Mucosa of descending colon (tissue), 3 donors: ENCODE measurements around the gene SLC25A48. TPM values are rescaled to one million over a fixed set of nuclear protein-coding genes. Genes with fewer than 3 reads are reported as not detected.

ENCODE experiments used
- ATAC-seq: fragments of 200-7000 bp; cut with Tn5 transposase; one replicate; pipeline ENCODE4 v1.9.1; 2020; ENCODE audit warnings: mild to moderate bottlenecking, moderate library complexity
- DNase-seq, 3 donors: peaks; one replicate each; pipeline ENCODE4 v3.0.0-alpha.2; 2020
- H3K36me3 ChIP-seq: fragments of 200-600 bp; one replicate; pipeline ENCODE4 v1.8.0; 2021; ENCODE audit warnings: low read depth, mild to moderate bottlenecking
- H3K4me1 ChIP-seq: fragments of 200-600 bp; one replicate; pipeline ENCODE4 v1.8.0; 2021; ENCODE audit warnings: low read depth, mild to moderate bottlenecking
- H3K4me3 ChIP-seq: fragments of 200-600 bp; one replicate; pipeline ENCODE4 v1.8.0; 2021; ENCODE audit warnings: mild to moderate bottlenecking
- H3K9me3 ChIP-seq: fragments of 200-600 bp; one replicate; pipeline ENCODE4 v1.8.0; 2021; ENCODE audit warnings: mild to moderate bottlenecking
- intact Hi-C, 2 donors: fragments of 100-400 bp; cut with DNase I in 1 of 2; cut with micrococcal nuclease in 1 of 2; formaldehyde crosslinking; loops; one replicate each; pipeline versions ENCODE4 v1.11.0 to v1.11.1; 2022; cut with DNase I, micrococcal nuclease
- total RNA-seq, 3 donors: library from RNA; stranded (reverse); fragmentation: NEBNext Ultra II Directional in 2 of 3; extraction: Animal tissue kit (Norgen Biotek cat#: 25700) in 2 of 3; gene quantifications; one replicate each; pipeline versions ENCODE4 v1.2.1 to v1.2.4, GENCODE V29; 2021 to 2023
- TF ChIP-seq, protein P1 (sequence below): fragments of 200-600 bp; IDR thresholded peaks from one replicate; pipeline ENCODE4 v1.8.0; 2022; ENCODE audit warnings: antibody characterized with exemption, mild to moderate bottlenecking
- donor health status: DM: no; HTN: no; CAD: no; lungs with moderate emphysema.
- donor health status: DM: no; HTN: no; CAD: no.
- donor health status: DM: no; HTN: yes; CAD: no.

The SLC25A48 gene
- total RNA-seq, 3 donors from 2014 or later: 2.2 to 4.5 (median 3.3) TPM

DNA sequence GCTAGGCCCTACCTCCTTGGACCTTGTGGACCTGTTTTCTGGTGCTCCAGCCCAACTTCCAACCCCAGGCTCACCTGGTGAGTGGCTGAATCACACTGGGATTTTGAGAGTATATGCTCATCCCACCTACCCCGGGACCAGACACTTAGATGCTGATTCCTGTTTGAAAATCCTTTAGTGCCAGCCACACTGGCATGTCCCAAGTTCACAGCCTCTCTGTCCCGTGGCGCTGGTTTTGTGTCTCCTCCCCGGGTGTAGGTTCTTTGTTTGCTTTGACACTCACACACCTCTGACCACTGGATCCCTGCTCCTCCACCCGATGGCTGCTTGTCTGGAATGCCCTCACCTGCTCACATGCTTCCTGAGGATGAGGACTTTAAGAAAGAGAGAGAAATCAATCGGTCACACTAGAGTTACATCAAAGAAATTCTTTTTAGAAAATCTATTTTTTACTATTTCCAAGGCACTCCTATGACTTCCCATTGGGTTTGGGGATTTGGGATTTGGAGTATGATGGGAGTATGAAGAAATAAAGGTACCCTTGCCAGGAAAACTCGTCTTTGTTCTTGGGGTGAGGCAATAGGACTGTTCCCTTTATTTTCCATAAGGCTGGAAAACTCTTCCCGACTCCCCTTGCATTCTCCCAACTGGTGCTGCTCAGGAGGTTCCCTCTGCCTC, 7.3 kb upstream of the SLC25A48 start:
- Histone ChIP-seq H3K36me3 (no peaks in the 10 kb centered on the region), H3K4me1 (no peaks in the 10 kb centered on the region), H3K4me3 (no peak overlapping the region), H3K9me3 (no peaks in the 10 kb centered on the region)
- DNase-seq (no peak), ATAC-seq (no peak)
- TF ChIP-seq, protein P1, sequence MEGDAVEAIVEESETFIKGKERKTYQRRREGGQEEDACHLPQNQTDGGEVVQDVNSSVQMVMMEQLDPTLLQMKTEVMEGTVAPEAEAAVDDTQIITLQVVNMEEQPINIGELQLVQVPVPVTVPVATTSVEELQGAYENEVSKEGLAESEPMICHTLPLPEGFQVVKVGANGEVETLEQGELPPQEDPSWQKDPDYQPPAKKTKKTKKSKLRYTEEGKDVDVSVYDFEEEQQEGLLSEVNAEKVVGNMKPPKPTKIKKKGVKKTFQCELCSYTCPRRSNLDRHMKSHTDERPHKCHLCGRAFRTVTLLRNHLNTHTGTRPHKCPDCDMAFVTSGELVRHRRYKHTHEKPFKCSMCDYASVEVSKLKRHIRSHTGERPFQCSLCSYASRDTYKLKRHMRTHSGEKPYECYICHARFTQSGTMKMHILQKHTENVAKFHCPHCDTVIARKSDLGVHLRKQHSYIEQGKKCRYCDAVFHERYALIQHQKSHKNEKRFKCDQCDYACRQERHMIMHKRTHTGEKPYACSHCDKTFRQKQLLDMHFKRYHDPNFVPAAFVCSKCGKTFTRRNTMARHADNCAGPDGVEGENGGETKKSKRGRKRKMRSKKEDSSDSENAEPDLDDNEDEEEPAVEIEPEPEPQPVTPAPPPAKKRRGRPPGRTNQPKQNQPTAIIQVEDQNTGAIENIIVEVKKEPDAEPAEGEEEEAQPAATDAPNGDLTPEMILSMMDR: no peak
- intact Hi-C loops: no loop called here

DNA sequence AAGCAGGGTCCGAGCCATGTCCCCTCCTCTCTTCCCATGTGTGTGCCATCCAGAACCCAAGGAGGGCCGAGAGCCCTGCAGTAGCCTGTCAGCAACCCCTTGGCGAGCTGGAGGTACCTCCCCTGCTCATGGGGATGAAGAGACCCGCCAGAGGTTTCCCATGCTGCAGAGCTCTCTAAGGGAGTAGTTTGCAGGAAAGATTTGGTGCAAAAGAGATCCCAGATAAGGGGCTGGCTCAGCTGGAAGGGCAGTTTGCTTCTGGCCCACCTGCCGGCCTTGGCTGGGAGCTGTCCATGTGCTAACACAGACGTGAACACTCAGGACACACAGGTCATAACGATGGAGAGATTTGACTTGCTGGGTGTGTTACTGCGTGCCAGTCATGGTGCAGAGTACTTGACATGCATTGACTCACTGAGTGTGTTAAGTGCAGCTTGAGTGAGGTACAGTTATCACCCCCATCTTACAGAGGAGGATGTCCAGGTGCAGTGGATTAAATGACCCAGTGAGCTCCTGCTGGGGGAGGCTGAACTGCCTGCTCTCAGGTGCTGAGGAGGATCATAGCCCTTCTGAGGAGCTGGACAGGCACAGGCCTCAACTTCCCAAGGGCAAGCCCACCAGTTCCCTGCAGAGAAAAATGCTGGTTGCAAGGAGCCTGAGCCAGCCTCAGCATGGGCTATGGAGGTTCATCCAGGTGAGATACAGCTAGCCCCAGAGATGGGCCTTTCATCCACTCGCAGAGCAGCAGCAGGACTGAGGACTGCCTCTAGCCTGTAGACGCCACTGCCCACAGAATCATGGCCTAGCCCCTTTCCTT, 6.3 kb upstream of the SLC25A48 start:
- Histone ChIP-seq H3K4me1 (no peaks in the 10 kb centered on the region), H3K36me3 (no peaks in the 10 kb centered on the region), H3K4me3 (no peak overlapping the region), H3K9me3 (no peaks in the 10 kb centered on the region)
- ATAC-seq (no peak), DNase-seq (no peak)
- intact Hi-C loops: no loop called here
- TF ChIP-seq, protein P1: no peak

DNA sequence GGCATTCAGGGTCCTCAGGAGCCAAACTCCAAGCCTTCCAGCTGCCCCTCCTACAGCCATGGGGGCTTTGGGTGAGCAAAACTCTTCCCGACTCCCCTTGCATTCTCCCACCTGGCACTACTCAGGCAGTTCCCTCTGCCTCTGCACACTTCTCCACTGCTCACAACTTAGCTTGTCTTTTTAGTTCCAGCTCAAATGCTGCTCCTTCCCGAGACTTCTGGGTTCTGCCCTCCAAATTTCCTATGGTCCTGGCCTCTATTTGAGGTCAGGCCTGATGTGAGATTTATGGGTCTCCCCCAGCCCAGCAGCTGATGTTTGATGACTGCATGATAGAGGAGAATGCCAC, 5.7 kb upstream of the SLC25A48 start:
- Histone ChIP-seq H3K9me3 (no peaks in the 10 kb centered on the region), H3K4me1 (no peaks in the 10 kb centered on the region), H3K4me3 (no peak overlapping the region), H3K36me3 (no peaks in the 10 kb centered on the region)
- TF ChIP-seq, protein P1: no peak
- ATAC-seq (no peak), DNase-seq (no peak)
- intact Hi-C loops: no loop called here

DNA sequence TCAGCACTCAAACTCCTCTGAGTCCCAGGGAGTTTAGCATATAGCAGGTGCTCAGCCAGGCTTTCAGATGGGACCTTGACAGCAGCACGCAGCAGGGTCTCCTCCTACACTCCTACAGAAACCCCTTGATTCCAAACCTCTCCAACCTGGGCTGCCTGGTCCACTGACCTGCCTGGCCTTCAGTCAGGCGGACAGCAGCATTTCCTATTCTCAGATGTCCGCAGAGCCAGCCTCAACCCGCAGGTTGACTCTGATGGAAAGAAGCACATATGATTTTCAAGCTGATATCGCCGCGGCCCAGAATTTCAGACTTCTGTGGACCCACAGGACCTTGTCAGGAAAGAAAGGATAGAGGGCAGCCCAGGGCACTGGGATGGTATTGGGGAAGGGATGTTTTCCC, 5.3 kb upstream of the SLC25A48 start:
- DNase-seq (no peak), ATAC-seq (no peak)
- H3K4me3 ChIP-seq: no peak overlapping the region
- H3K4me1 ChIP-seq: peaks cover under 1% of the 10 kb centered on the region
- TF ChIP-seq, protein P1: no peak
- no peaks in the 10 kb centered on the region for H3K36me3 ChIP-seq
- no peaks in the 10 kb centered on the region for H3K9me3 ChIP-seq
- intact Hi-C loops: no loop called here

DNA sequence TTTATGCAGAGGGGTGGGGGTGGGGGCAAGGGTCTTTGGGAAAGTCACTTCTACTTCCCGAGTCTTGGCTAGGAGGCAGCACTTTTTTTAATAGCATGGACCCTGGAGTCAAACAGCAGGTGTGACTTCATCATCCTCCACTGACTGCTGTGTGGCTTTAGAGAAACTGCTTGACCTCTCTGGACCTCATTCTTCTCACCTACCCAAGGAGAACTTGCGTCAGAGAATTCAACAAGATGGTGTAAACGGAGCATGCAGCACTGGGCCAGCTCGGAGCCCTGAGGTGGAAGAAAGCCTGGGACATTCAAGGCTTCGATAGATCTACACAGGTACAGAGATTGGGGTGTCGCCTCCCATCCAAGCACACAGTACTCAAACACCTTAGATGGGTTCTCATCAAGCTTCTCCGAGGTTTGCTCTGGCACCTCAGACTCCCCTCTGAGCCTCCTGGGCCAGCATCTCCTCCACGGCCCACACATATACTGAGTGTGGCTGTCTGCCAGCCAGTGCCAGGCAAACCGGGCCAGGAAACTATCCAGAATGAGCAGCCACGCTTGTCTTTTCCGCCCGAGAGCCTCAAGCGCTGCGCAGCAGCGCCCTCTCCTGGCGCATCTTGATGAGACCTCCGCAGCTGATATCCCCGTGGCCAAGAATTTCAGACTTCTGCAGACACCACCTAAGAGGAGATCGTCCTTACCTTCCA, 4.6 kb upstream of the SLC25A48 start:
- Histone ChIP-seq H3K9me3 (no peaks in the 10 kb centered on the region), H3K36me3 (no peaks in the 10 kb centered on the region), H3K4me3 (no peak overlapping the region), H3K4me1 (peaks cover 4% of the 10 kb centered on the region)
- peak; percentile 55 for ATAC-seq
- TF ChIP-seq, protein P1: peak; percentile 57
- intact Hi-C loops: loop anchor here (2.0 to 10.0 kb wide), 3 partner anchors 268 to 365 kb away; no protein-coding TSS in a partner anchor
- peak in 2 of 3 donors; percentile 84 to 86 for DNase-seq
